Sigmoid colon (tissue), 7 donors: Measurements from ENCODE around the gene APPBP2. TPM values are rescaled to one million over a fixed set of nuclear protein-coding genes. Genes with fewer than 3 reads are reported as not detected.

Source experiments
- DNase-seq: peaks from one replicate; pipeline ENCODE4 v3.0.0-alpha.2; 2019
- H3K27ac ChIP-seq, 4 donors: fragments of 200-600 bp; sonication (generic); one replicate each; pipeline ENCODE4 v1.5.1; 2016 to 2019; ENCODE audit warnings: mild to moderate bottlenecking in 1 of 4
- H3K27me3 ChIP-seq, 3 donors: fragments of 200-600 bp; sonication (generic); one replicate each; pipeline ENCODE4 v1.5.1; 2019; ENCODE audit warnings: mild to moderate bottlenecking in 1 of 3
- H3K36me3 ChIP-seq, 4 donors: fragments of 200-600 bp; sonication (generic); one replicate each; pipeline ENCODE4 v1.5.1; 2016 to 2019
- H3K4me1 ChIP-seq, 4 donors: fragments of 200-600 bp; sonication (generic); one replicate each; pipeline ENCODE4 v1.5.1; 2017 to 2019
- H3K4me3 ChIP-seq, 4 donors: fragments of 200-600 bp; sonication (generic); one replicate each; pipeline ENCODE4 v1.5.1; 2017 to 2019; ENCODE audit warnings: mild to moderate bottlenecking in 2 of 4, moderate library complexity in 1 of 4
- H3K9me3 ChIP-seq, 4 donors: fragments of 200-600 bp in 3 of 4; sonication (generic) in 3 of 4; one replicate each; pipeline versions ENCODE4 v1.5.1 to v1.6.1; 2013 to 2019
- EP300 ChIP-seq, 4 donors: sonication (generic); formaldehyde crosslinking; IDR thresholded peaks; one replicate each; pipeline ENCODE4 v1.6.1; 2017; ENCODE audit warnings: antibody characterized with exemption in 4 of 4
- POLR2A ChIP-seq, 2 donors: fragments of 450-650 bp; IDR thresholded peaks; one replicate each; pipeline ENCODE4 v1.6.1; 2016; ENCODE audit warnings: antibody characterized with exemption in 2 of 2, mild to moderate bottlenecking in 2 of 2, moderate library complexity in 2 of 2
- POLR2AphosphoS5 ChIP-seq, 4 donors: sonication (generic); formaldehyde crosslinking; IDR thresholded peaks; one replicate each; pipeline ENCODE4 v1.6.1; 2017; ENCODE audit warnings: antibody characterized with exemption in 4 of 4
- WGBS, 2 donors: extraction: QIAGEN DNeasy Blood & Tissue Kit; methylation state at CpG; one replicate each; pipeline ENCODE4 v1.1.7; 2013; 5-methylcytosine and 5-hydroxymethylcytosine counted together
- intact Hi-C: fragments of 100-400 bp; cut with DNase I; formaldehyde crosslinking; loops from one replicate; pipeline ENCODE4 v1.15.1; 2023
- polyA plus RNA-seq, 3 donors: library from polyadenylated mRNA; stranded (reverse); fragments of 200-250 nt; gene quantifications; one replicate each; pipeline ENCODE4 v1.2.3, GENCODE V29; 2013
- total RNA-seq, 4 donors: library from RNA; depleted of rRNA; stranded (reverse); fragments of >200 nt; gene quantifications; one replicate each; pipeline ENCODE4 v1.1.0, GENCODE V29; 2016
- TF ChIP-seq, protein P1 (sequence below), 4 experiments: fragments of 450-650 bp in 3 of 4; fragments of 200-600 bp in 1 of 4; IDR thresholded peaks; one replicate each; pipeline ENCODE4 v1.5.1; 2016 to 2019; ENCODE audit warnings: antibody characterized with exemption in 4 of 4, mild to moderate bottlenecking in 3 of 4, moderate library complexity in 2 of 4
- donor health status: healthy with polysubstance abuse.
- donor health status: Bipolar disorder and iron deficiency.
- donor health status: healthy.

APPBP2 gene
- total and polyA plus RNA-seq, 7 donors, result 7.9 to 36.0 (median 26.2) TPM

DNA sequence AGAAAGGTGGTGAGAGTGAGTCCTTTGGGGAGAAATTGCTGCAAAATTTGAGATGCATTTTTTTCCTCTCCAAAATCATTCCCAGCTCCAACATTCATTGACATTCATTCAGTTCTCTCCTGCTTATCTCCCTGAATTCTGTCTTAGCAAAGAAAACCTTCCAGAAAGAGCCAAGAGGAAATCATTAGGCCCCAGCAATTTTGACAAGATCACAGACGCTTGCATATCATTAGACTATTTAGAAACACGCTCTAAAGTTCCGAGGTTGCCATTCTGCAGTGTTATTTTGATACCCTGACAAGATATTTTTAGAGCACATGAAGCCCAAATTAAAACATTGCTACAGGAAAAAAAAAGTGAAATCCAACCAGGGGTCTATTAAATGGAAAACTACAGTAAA, 113.3 kb downstream of the APPBP2 start:
- Histone ChIP-seq H3K36me3 (no peaks in the 10 kb centered on the region), H3K4me1 (no peaks in the 10 kb centered on the region), H3K9me3 (no peaks in the 10 kb centered on the region), H3K27ac (no peak overlapping the region), H3K4me3 (no peak overlapping the region), H3K27me3 (no peaks in the 10 kb centered on the region)
- DNase-seq, result no peak
- 88 to 89% methylated on average over 3 of the region's 3 CpGs for WGBS, 2 donors
- intact Hi-C loops, result no loop called here
- TF ChIP-seq POLR2A (IDR thresholded peaks at IDR 0.05) (no peak), EP300 (IDR thresholded peaks at IDR 0.05) (no peak), POLR2AphosphoS5 (IDR thresholded peaks at IDR 0.05) (no peak)
- TF ChIP-seq, protein P1, sequence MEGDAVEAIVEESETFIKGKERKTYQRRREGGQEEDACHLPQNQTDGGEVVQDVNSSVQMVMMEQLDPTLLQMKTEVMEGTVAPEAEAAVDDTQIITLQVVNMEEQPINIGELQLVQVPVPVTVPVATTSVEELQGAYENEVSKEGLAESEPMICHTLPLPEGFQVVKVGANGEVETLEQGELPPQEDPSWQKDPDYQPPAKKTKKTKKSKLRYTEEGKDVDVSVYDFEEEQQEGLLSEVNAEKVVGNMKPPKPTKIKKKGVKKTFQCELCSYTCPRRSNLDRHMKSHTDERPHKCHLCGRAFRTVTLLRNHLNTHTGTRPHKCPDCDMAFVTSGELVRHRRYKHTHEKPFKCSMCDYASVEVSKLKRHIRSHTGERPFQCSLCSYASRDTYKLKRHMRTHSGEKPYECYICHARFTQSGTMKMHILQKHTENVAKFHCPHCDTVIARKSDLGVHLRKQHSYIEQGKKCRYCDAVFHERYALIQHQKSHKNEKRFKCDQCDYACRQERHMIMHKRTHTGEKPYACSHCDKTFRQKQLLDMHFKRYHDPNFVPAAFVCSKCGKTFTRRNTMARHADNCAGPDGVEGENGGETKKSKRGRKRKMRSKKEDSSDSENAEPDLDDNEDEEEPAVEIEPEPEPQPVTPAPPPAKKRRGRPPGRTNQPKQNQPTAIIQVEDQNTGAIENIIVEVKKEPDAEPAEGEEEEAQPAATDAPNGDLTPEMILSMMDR (IDR thresholded peaks at IDR 0.05), result no peak

DNA sequence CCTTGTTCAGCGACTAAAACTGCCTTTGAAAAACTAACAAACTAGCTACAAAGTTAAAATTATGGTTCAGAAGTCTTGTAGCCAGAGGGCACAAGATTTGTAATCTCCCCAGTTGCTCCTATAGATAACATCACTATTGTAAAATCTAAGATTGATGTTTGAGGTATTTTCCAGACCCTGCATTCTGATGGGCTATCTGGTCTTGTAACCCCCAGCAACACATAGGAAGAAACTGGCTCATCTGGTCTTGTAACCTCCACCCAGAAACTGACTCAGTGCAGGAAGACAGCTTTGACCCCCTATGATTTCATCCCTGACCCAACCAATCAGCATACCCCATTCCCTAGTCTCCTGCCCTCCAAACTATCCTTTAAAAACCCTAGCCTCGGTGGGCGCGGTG, 116.0 kb downstream of the APPBP2 start:
- WGBS, 2 donors, result 95% methylated on average over 4 of the region's 4 CpGs
- no peak overlapping the region for H3K4me3 ChIP-seq

DNA sequence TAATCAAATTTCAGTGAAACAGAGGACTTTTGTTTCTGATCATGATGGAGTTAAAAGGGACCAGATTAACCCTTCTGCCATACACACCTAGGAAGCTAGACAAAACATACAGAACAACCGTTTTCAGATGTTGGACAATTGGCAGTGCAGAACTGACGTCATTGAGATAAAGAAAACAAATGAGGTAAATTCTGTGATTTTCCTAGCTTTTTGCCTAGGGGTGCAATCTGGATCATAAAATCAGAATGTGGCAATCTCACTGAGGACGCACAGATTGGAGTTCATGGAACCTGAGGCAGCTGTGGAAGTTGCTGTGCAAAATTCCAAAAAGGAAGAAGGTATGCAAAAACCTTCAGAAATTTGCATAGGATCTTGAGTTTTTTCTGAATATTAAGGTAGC, 119.2 kb downstream of the APPBP2 start:
- intact Hi-C loops, result no loop called here
- DNase-seq, result no peak
- Histone ChIP-seq H3K27ac (no peak overlapping the region), H3K4me1 (no peaks in the 10 kb centered on the region), H3K4me3 (no peak overlapping the region), H3K36me3 (no peaks in the 10 kb centered on the region), H3K27me3 (no peaks in the 10 kb centered on the region), H3K9me3 (no peaks in the 10 kb centered on the region)
- WGBS, 2 donors, result 85 to 86% methylated on average over 3 of the region's 3 CpGs
- TF ChIP-seq EP300 (IDR thresholded peaks at IDR 0.05), result no peak
- TF ChIP-seq POLR2A (IDR thresholded peaks at IDR 0.05), result no peak
- TF ChIP-seq POLR2AphosphoS5 (IDR thresholded peaks at IDR 0.05), result no peak
- TF ChIP-seq, protein P1 (IDR thresholded peaks at IDR 0.05), result no peak

More for the DNA sequence above, 116.0 kb downstream of the APPBP2 start:
- Histone ChIP-seq H3K36me3 (no peaks in the 10 kb centered on the region), H3K9me3 (no peaks in the 10 kb centered on the region), H3K4me1 (no peaks in the 10 kb centered on the region), H3K27me3 (no peaks in the 10 kb centered on the region), H3K27ac (no peak overlapping the region)
- TF ChIP-seq EP300 (IDR thresholded peaks at IDR 0.05) (no peak), POLR2AphosphoS5 (IDR thresholded peaks at IDR 0.05) (no peak), POLR2A (IDR thresholded peaks at IDR 0.05) (no peak)
- TF ChIP-seq, protein P1 (IDR thresholded peaks at IDR 0.05), result no peak
- DNase-seq, result no peak
- intact Hi-C loops, result no loop called here

DNA sequence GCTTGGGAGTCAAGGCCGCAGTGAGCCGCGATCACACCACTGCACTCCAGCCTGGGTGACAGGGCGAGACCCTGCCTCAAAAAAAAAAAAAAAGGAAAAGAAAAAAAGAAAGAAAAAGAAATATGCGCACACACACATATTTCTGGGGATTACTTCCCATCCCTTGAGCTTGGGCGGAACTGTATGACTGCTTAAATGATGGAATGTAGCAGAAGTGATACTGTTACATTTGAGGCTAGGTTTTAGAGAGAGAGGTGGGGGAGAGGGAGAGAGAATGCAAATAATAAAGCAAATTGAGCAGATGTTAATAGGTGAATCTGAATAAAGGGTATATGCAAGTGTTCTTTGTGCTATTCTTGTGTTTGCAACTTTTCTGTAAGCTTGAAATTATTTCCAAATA, 122.1 kb downstream of the APPBP2 start:
- Histone ChIP-seq H3K4me1 (no peaks in the 10 kb centered on the region), H3K4me3 (no peak overlapping the region), H3K9me3 (no peaks in the 10 kb centered on the region), H3K27me3 (no peaks in the 10 kb centered on the region), H3K27ac (no peak overlapping the region), H3K36me3 (no peaks in the 10 kb centered on the region)
- DNase-seq, result no peak
- TF ChIP-seq, protein P1 (IDR thresholded peaks at IDR 0.05), result no peak
- intact Hi-C loops, result no loop called here
- WGBS, 2 donors, result 87% methylated on average over 6 of the region's 6 CpGs

DNA sequence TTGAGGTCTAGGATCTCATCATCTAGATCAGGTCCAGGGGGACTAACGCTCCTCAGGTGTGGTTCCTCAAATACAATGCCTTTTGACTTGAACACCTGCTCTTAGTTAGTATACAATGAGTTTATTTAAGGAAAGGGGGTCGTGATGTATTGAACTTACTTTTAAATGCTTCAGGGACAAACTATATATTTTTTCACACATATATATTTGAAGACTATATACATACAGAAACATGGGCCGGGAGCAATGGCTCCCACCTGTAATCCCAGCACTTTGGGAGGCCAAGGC, 122.6 kb downstream of the APPBP2 start:
- Histone ChIP-seq H3K27me3 (no peaks in the 10 kb centered on the region), H3K36me3 (no peaks in the 10 kb centered on the region), H3K9me3 (no peaks in the 10 kb centered on the region), H3K27ac (no peak overlapping the region), H3K4me3 (no peak overlapping the region), H3K4me1 (no peaks in the 10 kb centered on the region)
- DNase-seq, result no peak
- no peak for TF ChIP-seq POLR2A (IDR thresholded peaks at IDR 0.05)
- TF ChIP-seq EP300 (IDR thresholded peaks at IDR 0.05), result no peak
- TF ChIP-seq, protein P1 (IDR thresholded peaks at IDR 0.05), result no peak
- TF ChIP-seq POLR2AphosphoS5 (IDR thresholded peaks at IDR 0.05), result no peak
- 78 to 80% methylated on average over 3 of the region's 3 CpGs for WGBS, 2 donors
- intact Hi-C loops, result no loop called here
